ENCODE measurements around the gene FREM2. TPM values are rescaled to one million over a fixed set of nuclear protein-coding genes. Genes with fewer than 3 reads are reported as not detected.

Gene FREM2
- total RNA-seq, 1 donor from 2014 or later = under 0.01 TPM

- DNase-seq (ENCODE audit: extremely low read depth, low read depth, low spot score) = no peak
Measured at GRCh38 chr13:38879786-38880185, 192.9 kb downstream of the FREM2 start.

- DNase-seq (ENCODE audit: extremely low read depth, low read depth, low spot score) = no peak
Measured at GRCh38 chr13:38880397-38880796, 193.5 kb downstream of the FREM2 start.

GRCh38 chr13:38883783-38884182 lies 196.9 kb downstream of the FREM2 start:
- no peak for DNase-seq (ENCODE audit: extremely low read depth, low read depth, low spot score)

- no peak for DNase-seq (ENCODE audit: extremely low read depth, low read depth, low spot score)
Measured at GRCh38 chr13:38888309-38888708, 201.4 kb downstream of the FREM2 start.

GRCh38 chr13:38895075-38895474 lies 208.2 kb downstream of the FREM2 start:
- DNase-seq (ENCODE audit: extremely low read depth, low read depth, low spot score) = no peak

- DNase-seq (ENCODE audit: extremely low read depth, low read depth, low spot score) = no peak
Measured at GRCh38 chr13:38897521-38897920, 210.6 kb downstream of the FREM2 start.

GRCh38 chr13:38898481-38898880 lies 211.6 kb downstream of the FREM2 start:
- DNase-seq (ENCODE audit: extremely low read depth, low read depth, low spot score) = no peak

GRCh38 chr13:38899571-38899970 lies 212.7 kb downstream of the FREM2 start:
- DNase-seq (ENCODE audit: extremely low read depth, low read depth, low spot score) = no peak

- no peak for DNase-seq (ENCODE audit: extremely low read depth, low read depth, low spot score)
Measured at GRCh38 chr13:38900188-38900587, 213.3 kb downstream of the FREM2 start.

- no peak for DNase-seq (ENCODE audit: extremely low read depth, low read depth, low spot score)
Measured at GRCh38 chr13:38902551-38902950, 215.7 kb downstream of the FREM2 start.

- no peak for DNase-seq (ENCODE audit: extremely low read depth, low read depth, low spot score)
Measured at GRCh38 chr13:38905081-38905480, 218.2 kb downstream of the FREM2 start.

- no peak for DNase-seq (ENCODE audit: extremely low read depth, low read depth, low spot score)
Measured at GRCh38 chr13:38905861-38906260, 219.0 kb downstream of the FREM2 start.

GRCh38 chr13:38908574-38908973 lies 221.7 kb downstream of the FREM2 start:
- DNase-seq (ENCODE audit: extremely low read depth, low read depth, low spot score) = no peak

- no peak for DNase-seq (ENCODE audit: extremely low read depth, low read depth, low spot score)
Measured at GRCh38 chr13:38914070-38914469, 227.2 kb downstream of the FREM2 start.

- no peak for DNase-seq (ENCODE audit: extremely low read depth, low read depth, low spot score)
Measured at GRCh38 chr13:38921081-38921480, 234.2 kb downstream of the FREM2 start.

GRCh38 chr13:38922170-38922569 lies 235.3 kb downstream of the FREM2 start:
- DNase-seq (ENCODE audit: extremely low read depth, low read depth, low spot score) = no peak

GRCh38 chr13:38933786-38934185 lies 246.9 kb downstream of the FREM2 start:
- DNase-seq (ENCODE audit: extremely low read depth, low read depth, low spot score) = no peak
